Neuronal stem cell (in vitro differentiated cells): ENCODE results near the gene RGS18.

Experiments used
- DNase-seq: peaks from one replicate; pipeline ENCODE4 v3.0.0-alpha.2; 2013; ENCODE audit warnings: low spot score
- H2AFZ ChIP-seq: one replicate; pipeline ENCODE4 v1.6.1; 2013; ENCODE audit warnings: mild to moderate bottlenecking, low read length, inconsistent platforms
- H2AK5ac ChIP-seq: 2 replicates; pipeline ENCODE4 v1.6.1; 2013; ENCODE audit warnings: low read depth, mild to moderate bottlenecking, inconsistent platforms, low read length, moderate library complexity, mixed read lengths
- H2BK120ac ChIP-seq: 2 replicates; pipeline ENCODE4 v1.6.1; 2013; ENCODE audit warnings: low read depth, mild to moderate bottlenecking, inconsistent platforms, low read length, moderate library complexity, mixed read lengths
- H2BK12ac ChIP-seq: one replicate; pipeline ENCODE4 v1.6.1; 2013; ENCODE audit warnings: low read length, inconsistent platforms
- H2BK15ac ChIP-seq: 2 replicates; pipeline ENCODE4 v1.6.1; 2013; ENCODE audit warnings: mild to moderate bottlenecking, low read length, inconsistent platforms, mixed read lengths
- H2BK5ac ChIP-seq: one replicate; pipeline ENCODE4 v1.6.1; 2013; ENCODE audit warnings: inconsistent platforms, mild to moderate bottlenecking, low read length, moderate library complexity
- H3K14ac ChIP-seq: one replicate; pipeline ENCODE4 v1.6.1; 2013; ENCODE audit warnings: low read length, inconsistent platforms
- H3K18ac ChIP-seq: 2 replicates; pipeline ENCODE4 v1.6.1; 2013; ENCODE audit warnings: low read length, inconsistent platforms
- H3K23ac ChIP-seq: 2 replicates; pipeline ENCODE4 v1.6.1; 2013; ENCODE audit warnings: low read depth, mild to moderate bottlenecking, mixed read lengths, low read length, inconsistent platforms; ENCODE audit not compliant: poor library complexity
- H3K27ac ChIP-seq: replicated peaks from 3 replicates; pipeline ENCODE4 v1.5.1; 2013; ENCODE audit warnings: low read length, inconsistent platforms
- H3K27me3 ChIP-seq, 3 experiments: 2 replicates each; pipeline ENCODE4 v1.6.1; 2013; ENCODE audit warnings: low read length in 3 of 3, mild to moderate bottlenecking in 2 of 3, inconsistent platforms in 1 of 3, low read depth in 1 of 3, mixed read lengths in 1 of 3, moderate library complexity in 1 of 3; ENCODE audit not compliant: control insufficient read depth in 3 of 3, insufficient read depth in 3 of 3
- H3K36me3 ChIP-seq, 2 donors: replicated peaks in 1 of 2; 2 replicates each; pipeline ENCODE4 v1.6.1; 2013; ENCODE audit warnings: low read length in 2 of 2; ENCODE audit not compliant: control insufficient read depth in 2 of 2, insufficient read depth in 2 of 2
- H3K4ac ChIP-seq: 2 replicates; pipeline ENCODE4 v1.6.1; 2013; ENCODE audit warnings: inconsistent platforms, mild to moderate bottlenecking, low read length, moderate library complexity
- H3K4me1 ChIP-seq, 2 donors: 1 replicate in 1 of 2; 2 replicates in 1 of 2; pipeline ENCODE4 v1.6.1; 2013; ENCODE audit warnings: low read length in 2 of 2, low read depth in 1 of 2; ENCODE audit not compliant: control insufficient read depth in 2 of 2, insufficient read depth in 1 of 2
- H3K4me2 ChIP-seq: one replicate; pipeline ENCODE4 v1.6.1; 2013; ENCODE audit warnings: mild to moderate bottlenecking, low read length, inconsistent platforms; ENCODE audit not compliant: insufficient read depth, poor library complexity, severe bottlenecking
- H3K4me3 ChIP-seq, 2 donors: 2 replicates each; pipeline ENCODE4 v1.5.1; 2013; ENCODE audit warnings: low read length in 2 of 2, mild to moderate bottlenecking in 2 of 2, inconsistent platforms in 1 of 2, moderate library complexity in 1 of 2
- H3K79me1 ChIP-seq: one replicate; pipeline ENCODE4 v1.6.1; 2013; ENCODE audit warnings: low read depth, mild to moderate bottlenecking, inconsistent platforms, low read length, moderate library complexity
- H3K9ac ChIP-seq: one replicate; pipeline ENCODE4 v1.6.1; 2013; ENCODE audit warnings: mild to moderate bottlenecking, low read depth, low read length, inconsistent platforms; ENCODE audit not compliant: poor library complexity
- H3K9me3 ChIP-seq, 2 donors: replicated peaks in 1 of 2; 2 replicates each; pipeline versions ENCODE3 to v1.6.1; 2013; ENCODE audit warnings: low read length in 2 of 2, mild to moderate bottlenecking in 2 of 2, inconsistent platforms in 1 of 2, low read depth in 1 of 2, mixed read lengths in 1 of 2, moderate library complexity in 1 of 2; ENCODE audit not compliant: control insufficient read depth in 2 of 2, insufficient read depth in 1 of 2
- H4K8ac ChIP-seq: one replicate; pipeline ENCODE4 v1.6.1; 2013; ENCODE audit warnings: low read depth, mild to moderate bottlenecking, inconsistent platforms, low read length, moderate library complexity
- H4K91ac ChIP-seq: one replicate; pipeline ENCODE4 v1.6.1; 2013; ENCODE audit warnings: low read length, low read depth, mild to moderate bottlenecking, inconsistent platforms; ENCODE audit not compliant: poor library complexity
- WGBS, 2 donors: extraction: QIAGEN DNeasy Blood & Tissue Kit; methylation state at CpG; one replicate each; pipeline ENCODE4 v1.1.7; 2013; ENCODE audit warnings: missing lambda C conversion rate in 2 of 2, mixed read lengths in 1 of 2; ENCODE audit not compliant: insufficient read length in 2 of 2, insufficient replicate concordance in 1 of 2; ENCODE audit errors: extremely low coverage in 2 of 2; 5-methylcytosine and 5-hydroxymethylcytosine counted together

RGS18 gene

DNA sequence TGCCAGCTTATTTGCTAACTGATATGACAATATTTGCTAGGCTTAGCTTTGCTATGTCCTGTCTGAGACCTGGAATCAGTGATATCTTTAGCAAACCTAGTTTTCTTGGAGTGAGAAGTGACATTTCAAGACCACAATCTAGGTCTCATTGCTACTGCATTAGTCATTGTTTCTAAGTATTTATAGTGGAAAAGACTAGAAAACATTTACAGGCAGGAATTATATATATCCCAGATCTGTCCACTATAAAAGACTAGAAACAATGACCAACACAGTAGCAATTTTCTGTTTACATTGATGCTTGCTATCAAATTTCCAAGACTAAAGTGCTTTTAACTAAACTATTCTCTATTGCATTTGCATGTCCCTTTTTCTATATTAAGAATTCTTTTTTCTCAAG lies 5.0 kb upstream of the RGS18 start:
- H2AFZ ChIP-seq: no peak overlapping the region
- no peak overlapping the region for H2BK15ac ChIP-seq
- no peak overlapping the region for H4K91ac ChIP-seq
- no peaks in the 10 kb centered on the region for H3K36me3 ChIP-seq
- no peaks in the 10 kb centered on the region for H3K9me3 ChIP-seq
- H3K9ac ChIP-seq: no peak overlapping the region
- H3K23ac ChIP-seq: no peak overlapping the region
- no peak overlapping the region for H2BK120ac ChIP-seq
- H2BK12ac ChIP-seq: no peak overlapping the region
- H3K4me3 ChIP-seq: no peak overlapping the region
- no peak overlapping the region for H3K14ac ChIP-seq
- no peak overlapping the region for H2AK5ac ChIP-seq
- H3K27me3 ChIP-seq: no peaks in the 10 kb centered on the region
- H3K4me1 ChIP-seq: no peaks in the 10 kb centered on the region
- DNase-seq: no peak
- H3K27ac ChIP-seq: no peak overlapping the region
- no peak overlapping the region for H3K4me2 ChIP-seq
- no peaks in the 10 kb centered on the region for H3K79me1 ChIP-seq
- no peak overlapping the region for H3K18ac ChIP-seq
- no peak overlapping the region for H4K8ac ChIP-seq
- H2BK5ac ChIP-seq: no peak overlapping the region
- H3K4ac ChIP-seq: no peak overlapping the region

DNA sequence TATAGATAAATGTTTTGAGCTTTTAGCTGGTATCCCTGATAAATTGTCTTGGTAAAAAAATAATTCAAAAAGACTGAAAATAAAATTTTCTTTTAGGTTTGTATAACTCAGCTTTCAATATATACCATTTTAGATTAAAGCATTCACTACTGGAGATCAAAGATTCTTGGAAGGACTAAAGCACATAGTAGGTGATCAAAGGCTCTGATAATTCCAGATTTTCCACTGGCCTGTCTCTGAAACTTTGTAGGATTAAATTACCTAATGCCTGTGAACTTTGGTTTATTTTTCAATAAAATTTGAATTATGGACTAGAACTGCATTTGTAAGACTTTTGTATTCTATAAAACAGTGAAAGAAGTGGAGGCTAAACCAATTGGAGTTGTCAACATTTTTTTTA lies 1.2 kb upstream of the RGS18 start:
- Histone ChIP-seq H3K79me1 (no peaks in the 10 kb centered on the region), H2AFZ (no peak overlapping the region), H3K18ac (no peak overlapping the region), H3K36me3 (no peaks in the 10 kb centered on the region), H2BK15ac (no peak overlapping the region), H2BK120ac (no peak overlapping the region), H2AK5ac (no peak overlapping the region), H3K4ac (no peak overlapping the region), H3K27ac (no peak overlapping the region), H3K9me3 (no peaks in the 10 kb centered on the region), H3K23ac (no peak overlapping the region), H4K91ac (no peak overlapping the region), H3K9ac (no peak overlapping the region), H2BK5ac (no peak overlapping the region), H3K27me3 (no peaks in the 10 kb centered on the region), H3K4me1 (no peaks in the 10 kb centered on the region), H3K4me3 (no peak overlapping the region), H2BK12ac (no peak overlapping the region), H3K4me2 (no peak overlapping the region), H3K14ac (no peak overlapping the region), H4K8ac (no peak overlapping the region)
- DNase-seq: no peak

DNA sequence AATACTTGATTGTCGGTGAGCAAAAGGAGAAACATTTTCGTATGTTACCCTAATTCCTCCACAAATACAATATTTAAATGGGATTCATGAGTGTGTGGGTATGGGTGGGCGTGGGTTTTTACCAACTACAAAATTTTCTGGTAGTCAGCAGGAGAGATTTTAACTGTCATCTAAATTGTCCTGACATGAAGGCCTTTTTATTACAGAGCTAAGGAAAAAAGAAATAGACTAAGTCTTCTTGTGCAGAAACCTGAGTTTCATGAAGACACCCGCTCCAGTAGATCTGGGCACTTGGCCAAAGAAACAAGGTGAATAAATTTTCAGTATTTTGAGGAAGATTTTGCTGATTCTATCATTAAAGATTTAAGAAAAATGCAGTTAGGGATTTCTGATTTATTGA lies 752 bp downstream of the RGS18 start:
- WGBS, 2 donors: no CpG with 5 or more reads among the region's 4 CpGs
- Histone ChIP-seq H2AK5ac (no peak overlapping the region), H3K9ac (no peak overlapping the region), H3K36me3 (no peaks in the 10 kb centered on the region), H2BK15ac (no peak overlapping the region), H3K4ac (no peak overlapping the region), H3K4me2 (no peak overlapping the region), H3K18ac (no peak overlapping the region), H3K9me3 (no peaks in the 10 kb centered on the region), H2AFZ (no peak overlapping the region), H4K91ac (no peak overlapping the region), H3K14ac (no peak overlapping the region), H2BK120ac (no peak overlapping the region), H3K27ac (no peak overlapping the region), H3K4me3 (no peak overlapping the region), H3K79me1 (no peaks in the 10 kb centered on the region), H3K27me3 (no peaks in the 10 kb centered on the region), H2BK5ac (no peak overlapping the region), H4K8ac (no peak overlapping the region), H2BK12ac (no peak overlapping the region), H3K4me1 (no peaks in the 10 kb centered on the region), H3K23ac (no peak overlapping the region)
- no peak for DNase-seq

DNA sequence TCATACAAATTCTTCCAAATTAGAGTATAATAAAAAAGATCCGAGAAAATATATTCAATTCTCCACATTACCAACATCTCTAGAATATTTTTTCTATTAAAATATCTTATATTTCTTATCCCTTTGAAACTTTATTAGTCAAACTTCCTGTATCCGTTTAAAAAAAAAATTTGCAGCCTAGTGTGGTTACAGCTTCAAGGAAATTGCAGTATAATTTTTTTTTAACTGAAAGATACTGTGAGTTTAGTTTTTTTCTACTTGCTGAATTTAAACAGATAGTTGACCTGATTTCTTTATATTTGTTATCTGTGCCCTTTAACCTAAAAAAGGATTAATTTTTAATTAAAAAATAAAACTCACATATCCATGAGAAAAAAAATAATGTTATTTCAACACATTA lies 1.5 kb downstream of the RGS18 start:
- Histone ChIP-seq H3K36me3 (no peaks in the 10 kb centered on the region), H2BK12ac (no peak overlapping the region), H2BK15ac (no peak overlapping the region), H3K9me3 (no peaks in the 10 kb centered on the region), H3K4ac (no peak overlapping the region), H3K27ac (no peak overlapping the region), H3K9ac (no peak overlapping the region), H3K23ac (no peak overlapping the region), H4K8ac (no peak overlapping the region), H3K18ac (no peak overlapping the region), H3K4me2 (no peak overlapping the region), H3K4me1 (no peaks in the 10 kb centered on the region), H2AK5ac (no peak overlapping the region), H2AFZ (no peak overlapping the region), H3K14ac (no peak overlapping the region), H3K79me1 (no peaks in the 10 kb centered on the region), H3K4me3 (no peak overlapping the region), H2BK5ac (no peak overlapping the region), H2BK120ac (no peak overlapping the region), H4K91ac (no peak overlapping the region), H3K27me3 (no peaks in the 10 kb centered on the region)
- DNase-seq: no peak
- no CpG with 5 or more reads among the region's 2 CpGs for WGBS, 2 donors
